Tibial nerve (tissue), 4 donors: ENCODE results near the gene ZNF618.

ENCODE experiments used
- CTCF ChIP-seq, 5 experiments: fragments of 200-600 bp in 3 of 5; fragments of 450-650 bp in 2 of 5; sonication (generic) in 3 of 5; IDR thresholded peaks; one replicate each; pipeline ENCODE4 v1.5.1; 2016 to 2019; ENCODE audit warnings: antibody characterized with exemption in 5 of 5, mild to moderate bottlenecking in 3 of 5, moderate library complexity in 2 of 5
- EP300 ChIP-seq, 2 donors: sonication (generic); formaldehyde crosslinking; IDR thresholded peaks; one replicate each; pipeline ENCODE4 v1.6.1; 2017; ENCODE audit warnings: antibody characterized with exemption in 2 of 2, mild to moderate bottlenecking in 1 of 2
- POLR2A ChIP-seq, 2 donors: fragments of 450-650 bp; IDR thresholded peaks; one replicate each; pipeline ENCODE4 v1.6.1; 2017; ENCODE audit warnings: antibody characterized with exemption in 2 of 2, mild to moderate bottlenecking in 2 of 2, moderate library complexity in 2 of 2

GRCh38 chr9:113885183-113886025 is 9.3 kb downstream of the ZNF618 start:
- TF ChIP-seq CTCF (IDR thresholded peaks at IDR 0.05) = no peak
- no peak for TF ChIP-seq POLR2A (IDR thresholded peaks at IDR 0.05)
- TF ChIP-seq EP300 (IDR thresholded peaks at IDR 0.05) = no peak
